ENCODE results near the gene P4HB. TPM values are rescaled to one million over a fixed set of nuclear protein-coding genes. Genes with fewer than 3 reads are reported as not detected.
A peak's percentile ranks its signal among the peaks of the same experiment; 100 is the strongest.

P4HB gene
- polyA plus RNA-seq, 2 donors: 582 to 595 TPM

DNA sequence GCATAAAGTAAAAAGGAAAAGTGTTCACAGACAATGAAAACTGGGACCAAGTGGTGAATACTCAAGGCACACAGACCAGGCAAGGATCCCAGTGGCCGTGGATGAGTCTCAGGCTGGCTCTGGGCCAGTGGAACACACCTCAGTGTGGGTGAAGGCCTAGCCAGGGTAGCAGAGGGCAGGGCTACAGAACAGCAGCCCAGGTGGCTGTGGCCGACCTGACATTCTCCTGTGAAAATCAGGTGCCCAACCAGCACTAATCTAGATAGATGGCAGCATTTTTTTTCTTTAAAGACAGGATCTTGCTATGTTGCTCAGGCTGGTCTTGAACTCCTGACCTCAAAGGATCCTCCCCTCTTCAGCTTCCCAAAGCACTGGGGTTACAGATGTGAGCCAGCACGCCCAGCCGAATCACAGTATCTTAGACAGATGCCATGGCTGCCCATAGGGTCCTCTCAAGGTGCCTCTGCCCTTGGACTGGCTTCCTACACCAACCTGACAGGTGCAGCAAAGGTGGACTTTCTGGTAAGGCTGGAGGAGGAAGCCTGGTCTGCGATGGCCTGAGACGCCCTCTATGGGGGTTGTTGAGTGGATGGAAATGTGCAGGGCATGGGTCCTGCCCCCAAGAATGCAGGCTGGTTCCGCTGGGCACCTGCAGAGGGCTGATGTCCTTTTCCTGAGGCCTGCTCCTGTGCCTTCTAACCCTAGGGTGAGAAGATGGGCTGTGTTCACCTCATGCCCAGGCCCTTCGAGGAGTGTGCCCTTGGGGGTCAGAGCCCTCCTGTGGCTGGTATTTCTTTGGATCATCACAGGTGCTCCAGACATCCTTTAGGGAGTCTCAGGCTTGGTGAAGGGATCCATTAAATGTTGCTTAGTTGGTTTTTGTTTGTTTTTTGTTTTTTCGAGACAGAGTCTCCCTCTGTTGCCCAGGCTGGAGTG lies 3.8 kb upstream of the P4HB start:
- Histone ChIP-seq H3K27ac (ENCODE audit: low read depth in 2 of 2, low read length in 1 of 2) (peak overlapping the region; percentile 2 to 67), H3K36me3 (ENCODE audit: control insufficient read depth in 2 of 2, insufficient read depth in 2 of 2, low read length in 1 of 2) (peaks cover 0 to 24% of the 10 kb centered on the region in 2 donors), H3K27me3 (ENCODE audit: control insufficient read depth in 1 of 2, insufficient read depth in 2 of 2, low read length in 2 of 2) (no peaks in the 10 kb centered on the region), H3K9me3 (ENCODE audit: control insufficient read depth in 2 of 2, insufficient read depth in 1 of 2, low read depth in 1 of 2, low read length in 1 of 2) (no peaks in the 10 kb centered on the region), H3K4me1 (ENCODE audit: control insufficient read depth in 2 of 2, insufficient read depth in 2 of 2, low read length in 1 of 2) (peaks cover 0 to 18% of the 10 kb centered on the region in 2 donors), H3K4me3 (ENCODE audit: low read depth in 1 of 2, low read length in 2 of 2) (no peak overlapping the region)
- WGBS, 2 donors: 68 to 73% methylated on average over 9 of the region's 9 CpGs

DNA sequence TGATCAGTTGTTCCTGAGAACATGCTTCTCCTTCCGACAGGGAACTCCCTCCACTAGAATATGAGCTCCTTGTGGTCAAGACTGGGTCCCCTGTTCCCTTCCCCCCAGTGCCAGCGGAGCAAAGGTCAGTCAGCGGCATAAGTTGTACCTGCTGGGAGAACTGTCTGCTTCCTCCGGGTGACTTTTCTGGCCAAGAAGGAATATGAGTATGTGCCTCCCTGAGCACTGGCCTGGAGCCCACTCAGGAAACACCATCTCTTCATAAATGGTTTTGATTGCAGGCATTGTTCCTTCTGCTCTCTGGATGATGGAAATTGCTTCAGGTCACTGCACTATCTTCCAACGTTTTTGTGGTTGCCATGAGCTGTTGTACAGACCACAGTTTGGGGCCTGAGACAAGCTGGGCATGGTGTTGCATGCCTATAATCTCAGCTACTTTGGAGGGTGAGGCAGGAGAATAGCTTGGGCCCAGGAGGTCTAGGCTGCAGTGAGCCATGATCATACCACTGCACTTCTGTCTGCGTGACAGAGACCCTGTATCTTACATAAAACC lies 2.9 kb upstream of the P4HB start:
- Histone ChIP-seq H3K27ac (ENCODE audit: low read depth in 2 of 2, low read length in 1 of 2) (peak overlapping the region; percentile 2 to 42), H3K4me3 (ENCODE audit: low read depth in 1 of 2, low read length in 2 of 2) (no peak overlapping the region), H3K36me3 (ENCODE audit: control insufficient read depth in 2 of 2, insufficient read depth in 2 of 2, low read length in 1 of 2) (peaks cover 0 to 25% of the 10 kb centered on the region in 2 donors), H3K4me1 (ENCODE audit: control insufficient read depth in 2 of 2, insufficient read depth in 2 of 2, low read length in 1 of 2) (peaks cover 3 to 20% of the 10 kb centered on the region in 2 donors), H3K27me3 (ENCODE audit: control insufficient read depth in 1 of 2, insufficient read depth in 2 of 2, low read length in 2 of 2) (no peaks in the 10 kb centered on the region), H3K9me3 (ENCODE audit: control insufficient read depth in 2 of 2, insufficient read depth in 1 of 2, low read depth in 1 of 2, low read length in 1 of 2) (no peaks in the 10 kb centered on the region)
- 70 to 80% methylated on average over 6 of the region's 6 CpGs for WGBS, 2 donors

DNA sequence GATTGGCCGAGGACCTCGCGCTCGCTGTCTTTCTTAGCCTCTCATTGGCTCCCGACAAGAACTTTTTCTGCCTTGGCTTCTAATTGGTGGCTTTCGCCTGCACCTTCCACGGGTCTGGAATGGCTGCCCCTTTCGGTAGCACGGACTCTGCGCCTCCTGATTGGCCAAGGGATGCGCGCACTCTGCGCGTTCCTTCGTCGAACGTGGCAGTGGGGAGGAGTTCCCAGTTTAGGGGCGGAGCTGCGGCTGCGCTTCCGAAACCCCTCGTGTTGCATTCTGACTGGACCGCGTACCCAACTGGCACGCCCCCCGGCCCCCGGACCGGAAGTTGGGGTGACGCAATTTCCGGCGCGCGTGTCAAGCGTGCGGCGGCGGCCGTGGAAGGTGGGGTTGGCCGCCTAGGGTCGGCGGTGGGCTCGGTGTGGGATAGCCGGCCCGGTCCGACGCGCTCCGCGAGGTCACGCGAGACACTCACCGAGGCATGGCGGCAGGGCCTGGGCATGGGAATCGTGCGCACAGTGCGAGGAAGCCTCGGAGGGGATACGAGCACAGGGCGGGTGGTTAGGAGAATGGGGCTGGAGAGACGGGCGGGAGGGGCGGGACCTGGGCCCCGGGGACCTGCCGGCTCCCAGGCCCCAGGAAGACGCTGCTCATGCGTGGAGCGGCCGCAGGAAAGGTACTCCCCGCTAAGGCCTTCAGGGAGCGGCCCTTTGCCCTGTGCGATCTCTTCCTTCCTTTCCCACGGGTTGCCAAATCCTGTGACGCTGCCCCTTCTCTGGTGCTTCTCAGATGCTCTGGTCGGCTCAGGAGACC lies 627 bp upstream of the P4HB start:
- peaks cover 0 to 21% of the 10 kb centered on the region in 2 donors for H3K36me3 ChIP-seq (ENCODE audit: control insufficient read depth in 2 of 2, insufficient read depth in 2 of 2, low read length in 1 of 2)
- WGBS, 2 donors: 0 to 1% methylated on average over 67 to 74 of the region's 74 CpGs
- H3K27ac ChIP-seq (ENCODE audit: low read depth in 2 of 2, low read length in 1 of 2): peak overlapping the region; percentile 98 to 99
- H3K4me1 ChIP-seq (ENCODE audit: control insufficient read depth in 2 of 2, insufficient read depth in 2 of 2, low read length in 1 of 2): peaks cover 3 to 20% of the 10 kb centered on the region in 2 donors
- no peaks in the 10 kb centered on the region for H3K27me3 ChIP-seq (ENCODE audit: control insufficient read depth in 1 of 2, insufficient read depth in 2 of 2, low read length in 2 of 2)
- H3K9me3 ChIP-seq (ENCODE audit: control insufficient read depth in 2 of 2, insufficient read depth in 1 of 2, low read depth in 1 of 2, low read length in 1 of 2): no peaks in the 10 kb centered on the region
- H3K4me3 ChIP-seq (ENCODE audit: low read depth in 1 of 2, low read length in 2 of 2): peak overlapping the region; percentile 80 to 83

DNA sequence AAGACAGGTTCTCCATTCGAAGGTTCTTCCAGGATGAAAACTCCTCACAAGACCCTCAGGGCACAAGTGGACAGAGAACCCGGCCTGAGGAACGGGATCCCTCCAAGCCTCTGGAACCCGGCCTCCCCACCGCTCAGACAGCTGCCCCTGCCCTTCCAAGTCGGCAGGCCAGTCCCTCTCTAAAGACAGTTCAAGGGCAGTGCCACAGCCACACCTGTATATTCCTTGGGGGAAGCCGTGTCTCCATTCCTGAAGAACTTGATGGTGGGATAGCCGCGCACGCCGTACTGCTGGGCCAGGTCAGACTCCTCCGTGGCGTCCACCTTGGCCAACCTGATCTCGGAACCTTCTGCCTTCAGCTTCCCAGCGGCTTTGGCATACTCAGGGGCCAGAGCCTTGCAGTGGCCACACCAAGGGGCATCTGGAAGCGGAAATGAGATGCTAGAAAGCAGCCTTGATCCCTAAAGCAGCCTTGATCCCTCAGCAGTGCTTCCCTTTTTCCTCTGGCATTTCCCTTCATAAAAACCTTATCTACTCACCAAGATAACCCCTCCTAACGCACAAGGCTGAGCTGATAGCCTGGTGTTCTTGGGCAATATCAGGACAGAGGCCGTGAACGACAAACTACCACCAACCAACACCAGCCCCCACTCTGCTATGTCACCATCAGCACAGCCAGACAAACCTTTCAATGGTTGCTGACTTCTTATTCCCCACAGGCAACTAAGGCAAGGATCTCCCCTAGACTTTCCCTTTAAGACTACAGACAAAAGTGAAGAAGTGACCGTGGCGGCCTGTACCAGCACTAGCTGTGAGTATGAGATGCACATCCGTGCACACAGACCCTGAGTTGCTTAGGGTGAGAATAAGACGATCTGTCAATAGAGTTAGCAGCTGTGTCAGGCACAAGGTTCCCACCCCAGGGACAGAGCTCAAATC lies 1.1 kb downstream of the P4HB start:
- 43 to 50% methylated on average over 23 of the region's 23 CpGs for WGBS, 2 donors
- no peaks in the 10 kb centered on the region for H3K27me3 ChIP-seq (ENCODE audit: control insufficient read depth in 1 of 2, insufficient read depth in 2 of 2, low read length in 2 of 2)
- peaks cover 0 to 25% of the 10 kb centered on the region in 2 donors for H3K36me3 ChIP-seq (ENCODE audit: control insufficient read depth in 2 of 2, insufficient read depth in 2 of 2, low read length in 1 of 2)
- H3K4me3 ChIP-seq (ENCODE audit: low read depth in 1 of 2, low read length in 2 of 2): peak overlapping the region; percentile 65 to 95
- peaks cover 3 to 14% of the 10 kb centered on the region in 2 donors for H3K4me1 ChIP-seq (ENCODE audit: control insufficient read depth in 2 of 2, insufficient read depth in 2 of 2, low read length in 1 of 2)
- no peaks in the 10 kb centered on the region for H3K9me3 ChIP-seq (ENCODE audit: control insufficient read depth in 2 of 2, insufficient read depth in 1 of 2, low read depth in 1 of 2, low read length in 1 of 2)
- H3K27ac ChIP-seq (ENCODE audit: low read depth in 2 of 2, low read length in 1 of 2): peak overlapping the region; percentile 95 to 97

DNA sequence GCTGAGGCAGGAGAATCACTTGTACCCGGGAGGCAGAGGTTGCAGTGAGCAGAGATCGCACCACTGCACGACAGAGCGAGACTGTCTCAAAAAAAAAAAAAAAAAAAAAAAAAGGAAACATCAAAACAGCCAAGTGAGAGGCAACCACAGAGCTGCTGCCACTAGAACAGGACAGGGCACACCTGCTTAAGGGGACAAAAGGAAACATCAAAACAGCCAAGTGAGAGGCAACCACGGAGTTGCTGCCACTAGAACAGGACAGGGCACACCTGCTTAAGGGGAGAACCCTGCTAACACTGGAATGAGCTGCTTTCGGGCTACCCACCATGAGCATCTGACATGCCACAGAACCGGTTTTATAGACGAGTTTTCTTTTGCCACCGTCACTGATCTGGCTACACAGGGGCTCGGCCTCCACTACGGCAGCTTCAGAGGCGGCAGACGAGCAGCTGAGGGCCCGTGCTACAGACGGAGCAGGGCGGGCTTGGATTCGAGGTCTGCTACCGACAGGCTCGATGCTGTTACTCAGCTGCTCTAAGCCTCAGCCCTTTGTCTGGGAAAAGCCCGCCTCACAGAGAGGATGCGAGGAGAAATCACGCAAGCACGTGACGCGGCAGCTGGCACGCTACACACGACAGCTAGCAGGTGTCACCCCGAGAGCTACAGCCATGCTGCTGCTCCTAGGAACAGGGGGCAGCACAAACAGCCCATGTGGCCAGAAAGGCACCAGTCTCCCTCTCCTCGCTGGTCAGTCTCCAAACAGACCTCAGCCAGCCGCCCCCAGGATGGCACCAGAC lies 2.0 kb downstream of the P4HB start:
- peaks cover 5 to 32% of the 10 kb centered on the region in 2 donors for H3K36me3 ChIP-seq (ENCODE audit: control insufficient read depth in 2 of 2, insufficient read depth in 2 of 2, low read length in 1 of 2)
- peaks cover 3 to 16% of the 10 kb centered on the region in 2 donors for H3K4me1 ChIP-seq (ENCODE audit: control insufficient read depth in 2 of 2, insufficient read depth in 2 of 2, low read length in 1 of 2)
- no peaks in the 10 kb centered on the region for H3K27me3 ChIP-seq (ENCODE audit: control insufficient read depth in 1 of 2, insufficient read depth in 2 of 2, low read length in 2 of 2)
- peak overlapping the region; percentile 65 to 95 for H3K4me3 ChIP-seq (ENCODE audit: low read depth in 1 of 2, low read length in 2 of 2)
- H3K27ac ChIP-seq (ENCODE audit: low read depth in 2 of 2, low read length in 1 of 2): peak overlapping the region; percentile 2 to 95
- no peaks in the 10 kb centered on the region for H3K9me3 ChIP-seq (ENCODE audit: control insufficient read depth in 2 of 2, insufficient read depth in 1 of 2, low read depth in 1 of 2, low read length in 1 of 2)
- WGBS, 2 donors: 56 to 69% methylated on average over 30 of the region's 30 CpGs

DNA sequence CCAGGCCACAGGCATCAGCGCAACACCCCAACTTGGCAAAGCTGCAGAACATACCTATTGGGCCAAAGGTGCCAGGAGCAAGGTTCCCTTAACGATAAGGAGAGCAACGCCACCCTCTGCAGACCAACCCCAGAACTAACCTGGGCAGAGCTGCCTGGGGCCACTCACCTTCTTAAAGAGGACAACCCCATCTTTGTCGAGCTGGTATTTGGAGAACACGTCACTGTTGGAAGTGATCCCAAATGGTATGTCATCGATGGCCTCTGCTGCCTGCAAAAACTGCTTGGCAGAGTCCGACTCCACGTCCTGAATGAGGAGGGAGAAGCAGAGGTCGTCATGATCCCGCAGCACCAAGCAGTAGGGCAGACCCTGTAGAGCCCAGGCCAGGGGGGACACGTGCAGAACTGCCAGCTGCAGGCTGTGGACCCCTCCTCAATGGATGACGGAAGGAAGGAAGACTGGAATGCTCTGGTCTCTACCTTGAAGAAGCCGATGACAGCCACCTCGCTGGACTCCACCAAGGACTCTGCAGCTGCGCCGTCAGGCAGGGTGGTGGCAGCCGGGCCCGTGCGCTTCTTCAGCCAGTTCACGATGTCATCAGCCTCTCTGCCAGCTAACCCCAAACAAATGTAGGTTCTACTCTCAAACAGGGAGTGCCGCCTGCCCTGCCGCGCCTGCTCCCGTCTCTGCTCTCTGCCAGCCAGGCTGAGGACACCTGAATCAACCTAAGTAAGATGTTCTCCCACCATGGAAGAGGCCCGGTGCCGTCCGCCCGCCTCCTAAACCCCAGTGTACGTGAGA lies 5.2 kb downstream of the P4HB start:
- no peak overlapping the region for H3K4me3 ChIP-seq (ENCODE audit: low read depth in 1 of 2, low read length in 2 of 2)
- H3K27me3 ChIP-seq (ENCODE audit: control insufficient read depth in 1 of 2, insufficient read depth in 2 of 2, low read length in 2 of 2): no peaks in the 10 kb centered on the region
- no peaks in the 10 kb centered on the region for H3K9me3 ChIP-seq (ENCODE audit: control insufficient read depth in 2 of 2, insufficient read depth in 1 of 2, low read depth in 1 of 2, low read length in 1 of 2)
- peaks cover 9 to 43% of the 10 kb centered on the region in 2 donors for H3K36me3 ChIP-seq (ENCODE audit: control insufficient read depth in 2 of 2, insufficient read depth in 2 of 2, low read length in 1 of 2)
- H3K27ac ChIP-seq (ENCODE audit: low read depth in 2 of 2, low read length in 1 of 2): peak overlapping the region; percentile 69 to 93
- peaks cover 3 to 16% of the 10 kb centered on the region in 2 donors for H3K4me1 ChIP-seq (ENCODE audit: control insufficient read depth in 2 of 2, insufficient read depth in 2 of 2, low read length in 1 of 2)
- 48 to 55% methylated on average over 29 of the region's 29 CpGs for WGBS, 2 donors

DNA sequence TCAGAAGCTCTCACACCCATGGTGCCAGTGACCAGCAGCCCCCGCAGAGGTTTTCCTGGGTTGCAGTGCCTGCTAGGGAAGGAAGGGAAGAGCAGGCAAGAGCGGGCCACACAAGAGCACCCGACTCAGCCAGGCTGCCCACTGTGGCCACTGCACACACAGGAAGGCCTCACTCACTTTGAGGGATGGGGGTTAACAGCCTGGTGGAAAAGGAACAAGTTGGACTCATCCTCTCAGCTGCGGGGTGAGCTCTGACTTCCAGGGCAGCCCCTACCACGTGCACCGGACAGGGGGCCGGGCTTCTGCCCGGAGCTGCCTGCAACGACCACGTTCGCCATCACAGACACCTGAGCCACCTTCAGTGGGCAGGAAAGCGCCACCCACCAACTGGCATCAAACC lies 8.1 kb downstream of the P4HB start:
- Histone ChIP-seq H3K4me3 (ENCODE audit: low read depth in 1 of 2, low read length in 2 of 2) (no peak overlapping the region), H3K4me1 (ENCODE audit: control insufficient read depth in 2 of 2, insufficient read depth in 2 of 2, low read length in 1 of 2) (peaks cover 0 to 3% of the 10 kb centered on the region in 2 donors), H3K27me3 (ENCODE audit: control insufficient read depth in 1 of 2, insufficient read depth in 2 of 2, low read length in 2 of 2) (no peaks in the 10 kb centered on the region), H3K9me3 (ENCODE audit: control insufficient read depth in 2 of 2, insufficient read depth in 1 of 2, low read depth in 1 of 2, low read length in 1 of 2) (no peaks in the 10 kb centered on the region), H3K27ac (ENCODE audit: low read depth in 2 of 2, low read length in 1 of 2) (no peak overlapping the region), H3K36me3 (ENCODE audit: control insufficient read depth in 2 of 2, insufficient read depth in 2 of 2, low read length in 1 of 2) (peaks cover 9 to 34% of the 10 kb centered on the region in 2 donors)
- 88 to 92% methylated on average over 12 of the region's 12 CpGs for WGBS, 2 donors

DNA sequence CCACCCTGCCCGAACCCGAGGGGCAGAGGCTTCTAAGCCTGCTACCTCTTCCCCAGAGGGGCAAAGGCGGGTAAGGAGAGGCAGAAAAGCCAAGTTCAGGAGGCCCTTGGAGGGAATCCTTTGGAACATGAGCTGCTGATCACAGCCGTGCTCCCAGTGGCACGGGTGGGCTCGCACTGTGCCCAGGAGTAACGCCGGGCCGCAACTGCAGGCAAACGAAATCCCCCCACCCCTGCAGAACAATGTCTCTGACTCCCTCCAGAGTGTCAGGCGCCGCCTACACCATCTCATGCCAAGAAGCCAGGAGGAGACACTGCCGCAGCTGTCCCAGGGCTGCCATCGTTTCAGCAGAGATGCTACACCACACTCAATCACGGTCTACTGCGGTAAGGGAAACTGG lies 8.9 kb downstream of the P4HB start:
- H3K36me3 ChIP-seq (ENCODE audit: control insufficient read depth in 2 of 2, insufficient read depth in 2 of 2, low read length in 1 of 2): peaks cover 9 to 42% of the 10 kb centered on the region in 2 donors
- 93% methylated on average over 16 of the region's 16 CpGs for WGBS, 2 donors

More for the DNA sequence above, 8.9 kb downstream of the P4HB start:
- H3K27ac ChIP-seq (ENCODE audit: low read depth in 2 of 2, low read length in 1 of 2): no peak overlapping the region
- H3K9me3 ChIP-seq (ENCODE audit: control insufficient read depth in 2 of 2, insufficient read depth in 1 of 2, low read depth in 1 of 2, low read length in 1 of 2): no peaks in the 10 kb centered on the region
- H3K27me3 ChIP-seq (ENCODE audit: control insufficient read depth in 1 of 2, insufficient read depth in 2 of 2, low read length in 2 of 2): no peaks in the 10 kb centered on the region
- H3K4me3 ChIP-seq (ENCODE audit: low read depth in 1 of 2, low read length in 2 of 2): no peak overlapping the region
- peaks cover 0 to 6% of the 10 kb centered on the region in 2 donors for H3K4me1 ChIP-seq (ENCODE audit: control insufficient read depth in 2 of 2, insufficient read depth in 2 of 2, low read length in 1 of 2)
